SK-N-MC (cell line): ENCODE results near the gene TSPAN13.

Experiments used
- EZH2 ChIP-seq: fragments of 200-600 bp; sonication (generic); IDR thresholded peaks from one replicate; pipeline ENCODE4 v1.6.1; 2017; ENCODE audit warnings: antibody characterized with exemption
- POLR2AphosphoS5 ChIP-seq: IDR thresholded peaks from 2 replicates; pipeline ENCODE4 v1.6.1; 2012; ENCODE audit warnings: mild to moderate bottlenecking, low read depth, low read length, borderline replicate concordance

DNA sequence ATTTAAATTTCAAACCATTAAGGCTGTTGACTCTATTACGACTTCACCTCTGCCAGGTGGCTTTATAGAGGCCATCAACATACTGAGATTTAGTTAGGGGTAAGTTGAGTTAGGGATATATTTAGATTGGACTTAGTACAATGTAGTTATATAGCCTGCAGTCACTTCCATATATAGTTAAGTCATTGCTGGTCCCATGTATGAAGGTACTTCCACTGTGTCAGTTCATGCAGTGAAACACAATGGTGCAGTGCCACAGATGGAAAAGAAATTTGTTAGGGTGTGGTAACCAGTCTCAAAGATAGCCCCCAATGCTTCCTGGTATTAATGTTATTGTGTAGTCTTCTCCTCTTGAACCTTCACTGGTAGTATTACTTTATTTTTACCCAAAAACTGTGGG lies 12.6 kb upstream of the TSPAN13 start:
- TF ChIP-seq EZH2 (no peak), POLR2AphosphoS5 (no peak)
